Raji (cell line): ENCODE data around the gene ADAP1.
A peak's percentile ranks its signal among the peaks of the same experiment; 100 is the strongest.

ENCODE experiments used
- POLR2A ChIP-seq: IDR thresholded peaks from 2 replicates; pipeline ENCODE4 v1.6.1; 2011; ENCODE audit warnings: low read depth, low read length, control low read depth; ENCODE audit not compliant: insufficient read depth

Gene ADAP1

DNA sequence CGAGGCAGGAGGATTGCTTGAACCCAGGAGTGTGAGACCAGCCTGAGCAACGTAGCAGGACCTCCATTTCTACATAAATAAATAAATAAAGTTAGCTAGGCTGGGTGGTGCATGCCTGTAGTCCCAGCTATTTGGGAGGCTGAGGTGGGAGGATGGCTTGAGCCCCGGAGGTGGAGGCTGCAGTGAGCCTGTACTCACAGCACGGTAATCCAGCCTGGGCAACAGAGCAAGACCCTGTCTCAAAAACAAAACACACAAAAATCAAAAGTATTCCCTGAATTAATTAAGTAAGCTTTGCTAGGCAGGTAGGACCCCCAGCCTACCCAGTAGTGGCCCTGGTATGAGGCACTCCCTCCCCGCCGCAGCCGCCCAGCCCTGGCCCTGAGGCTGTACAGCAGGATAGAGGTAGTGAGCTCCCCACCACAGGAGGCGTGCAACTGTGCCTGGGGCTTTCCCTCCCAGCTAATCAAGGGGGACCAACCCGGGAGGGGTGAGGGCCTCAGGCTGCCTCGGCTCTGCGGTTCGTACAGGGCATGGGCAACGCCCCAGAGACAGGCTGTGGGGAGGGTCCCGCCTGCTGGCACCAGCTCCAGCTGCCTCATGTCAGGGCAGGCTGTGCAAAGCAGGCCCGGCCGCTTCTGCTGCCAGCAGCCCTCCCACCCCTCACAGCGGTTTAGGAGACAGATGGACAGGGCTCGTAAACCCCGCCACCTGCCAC is 27.5 kb upstream of the ADAP1 start:
- no peak for TF ChIP-seq POLR2A

DNA sequence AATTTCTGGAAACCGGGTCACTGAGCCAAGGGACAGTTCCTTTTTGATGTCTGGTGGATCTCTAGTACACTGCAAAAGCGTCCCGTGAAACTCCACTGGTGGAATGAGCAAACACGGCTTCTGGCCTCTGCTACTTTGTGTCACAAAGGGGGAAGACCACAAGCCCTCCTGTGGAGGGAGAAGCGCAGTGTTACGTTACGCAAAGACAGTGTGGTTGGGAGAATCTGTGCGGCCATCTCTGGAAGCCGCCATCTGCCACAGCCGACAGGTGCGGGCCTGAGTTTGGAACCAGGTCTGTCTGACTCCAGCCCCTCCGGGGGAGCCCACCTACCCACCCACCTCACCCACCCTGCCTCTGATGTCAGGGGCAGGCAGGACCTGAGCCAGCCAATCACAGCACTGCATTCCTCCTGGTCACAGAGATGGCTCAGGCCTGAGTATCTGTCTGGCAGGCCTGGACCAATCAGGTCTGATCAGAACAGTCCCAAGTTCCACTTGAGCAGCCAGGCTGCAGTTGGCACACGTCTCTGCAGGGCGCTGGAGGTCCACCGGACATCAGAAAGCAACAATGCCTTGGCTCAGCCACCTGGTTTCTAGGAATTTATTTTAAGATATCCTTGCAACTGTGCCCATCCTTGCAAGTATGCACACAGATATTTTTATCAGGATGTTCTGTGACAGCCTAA is 25.5 kb upstream of the ADAP1 start:
- TF ChIP-seq POLR2A: 0 out of 2 replicates have a peak, but pooled peaks have one; percentile 27

DNA sequence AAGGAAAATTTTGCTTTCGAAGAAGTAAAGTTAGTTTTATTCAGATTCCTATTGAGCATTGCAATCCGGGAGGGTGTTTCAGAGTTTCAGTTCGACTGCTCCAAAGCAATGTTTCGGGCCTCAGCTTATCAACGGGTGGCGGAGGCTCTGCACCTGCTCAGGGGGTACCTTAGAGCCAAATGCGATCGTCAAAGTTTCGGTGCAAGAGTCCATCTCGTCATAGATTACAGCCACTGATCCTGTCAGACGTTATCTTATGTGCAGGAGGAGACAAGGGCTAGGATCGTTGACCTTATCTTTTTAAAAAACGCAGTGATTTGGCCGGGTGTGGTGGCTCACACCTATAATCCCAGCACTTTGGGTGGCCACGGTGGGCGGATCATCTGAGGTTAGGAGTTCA is 24.7 kb upstream of the ADAP1 start:
- no peak for TF ChIP-seq POLR2A

DNA sequence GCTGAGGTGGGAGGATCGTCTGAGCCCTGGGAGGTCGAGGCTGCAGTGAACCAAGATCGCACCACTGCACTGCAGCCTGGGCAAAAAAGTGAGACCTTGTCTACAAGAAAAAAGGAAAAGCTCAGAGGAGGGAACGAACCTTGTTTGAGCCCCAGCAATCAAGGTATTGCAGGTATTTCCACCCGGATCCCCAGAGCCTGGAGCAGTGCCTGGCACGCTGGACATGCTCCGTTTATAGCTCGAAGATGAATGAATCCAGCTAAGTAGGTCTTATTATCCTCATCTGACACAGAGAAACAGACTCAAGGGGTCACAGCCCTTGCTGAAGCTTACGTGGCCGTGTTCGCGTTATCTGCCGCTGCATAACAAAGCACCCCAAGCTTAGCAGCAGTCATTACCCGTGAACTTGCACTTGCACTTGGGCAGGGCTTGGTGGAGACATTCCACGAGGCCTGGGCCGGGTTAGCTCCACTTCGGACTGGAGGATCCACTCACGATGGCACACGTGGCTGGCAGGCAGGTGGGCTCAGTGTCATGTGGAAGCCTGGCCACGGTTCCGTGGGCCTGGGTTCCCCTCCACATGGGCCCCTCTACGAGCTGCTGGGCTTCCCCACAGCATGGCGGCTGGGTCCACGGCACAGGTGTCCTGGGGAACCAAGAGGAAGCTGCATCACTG is 24.1 kb upstream of the ADAP1 start:
- TF ChIP-seq POLR2A: no peak

DNA sequence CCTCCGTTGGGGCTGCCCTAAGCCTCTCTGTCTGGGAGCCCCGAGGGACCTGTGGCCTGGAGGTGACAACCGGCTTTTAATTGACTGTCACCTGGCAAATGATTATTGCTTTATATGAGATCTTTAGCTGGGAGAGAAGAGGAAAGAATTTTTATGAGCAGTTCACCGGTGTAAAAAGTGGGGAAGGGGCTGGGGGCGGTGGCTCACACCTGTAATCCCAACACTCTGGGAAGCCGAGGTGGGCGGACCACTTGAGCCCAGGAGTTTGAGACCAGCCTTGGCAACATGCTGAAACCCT is 23.5 kb upstream of the ADAP1 start:
- no peak for TF ChIP-seq POLR2A

DNA sequence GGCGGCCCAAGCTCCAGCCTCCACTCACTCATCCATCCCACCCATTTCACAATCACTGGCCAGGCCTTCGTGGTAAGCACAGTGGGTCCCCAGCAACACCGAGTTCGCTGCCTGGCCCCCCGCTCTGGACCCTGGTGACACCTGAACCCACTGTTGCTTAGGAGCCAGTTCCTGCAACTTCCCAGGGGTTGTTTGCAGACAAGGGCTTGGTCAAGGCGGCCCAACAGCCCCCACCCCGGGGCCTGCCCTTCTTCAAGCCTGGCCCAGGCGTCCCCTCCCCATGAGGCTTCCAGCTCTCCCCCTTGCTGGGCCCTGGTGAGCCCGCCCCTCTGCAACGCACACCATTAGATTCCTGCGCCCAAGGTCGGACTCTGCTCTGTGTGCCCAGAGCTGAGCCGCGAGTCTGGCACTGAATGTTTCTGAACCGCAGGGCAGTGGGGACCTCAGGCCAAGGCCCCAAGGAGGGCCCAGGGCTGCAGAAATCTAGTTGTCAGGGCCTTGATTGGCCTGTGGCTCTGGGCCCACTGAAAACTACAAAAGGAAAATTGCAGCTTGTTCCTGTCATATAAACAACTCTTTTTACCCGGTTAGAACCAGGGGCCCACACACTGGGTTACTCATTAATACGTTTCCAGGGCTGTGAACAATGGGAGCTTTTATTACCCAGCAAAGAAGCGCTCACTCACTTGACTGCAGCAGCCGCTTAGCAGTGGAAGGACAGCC is 23.0 kb upstream of the ADAP1 start:
- TF ChIP-seq POLR2A: no peak

DNA sequence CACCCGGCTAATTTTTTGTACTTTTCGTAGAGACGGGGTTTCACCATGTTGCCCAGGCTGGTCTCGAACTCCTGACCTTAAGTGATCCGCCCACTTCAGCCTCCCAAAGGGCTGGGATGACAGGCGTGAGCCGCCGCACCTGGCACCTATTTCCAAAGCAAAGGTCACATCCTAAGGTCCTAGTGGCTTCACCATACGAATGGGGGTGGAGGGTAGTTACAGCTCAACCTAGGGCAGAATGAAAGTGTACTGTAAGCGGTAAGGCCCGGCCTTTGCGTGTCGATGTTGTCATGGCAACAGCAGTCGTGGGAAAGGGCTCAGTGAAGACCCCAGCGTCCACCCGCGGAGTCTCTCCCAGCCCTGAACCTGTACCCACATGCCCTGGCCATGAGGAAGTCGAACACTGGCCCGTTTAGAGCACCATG is 22.4 kb upstream of the ADAP1 start:
- TF ChIP-seq POLR2A: no peak

DNA sequence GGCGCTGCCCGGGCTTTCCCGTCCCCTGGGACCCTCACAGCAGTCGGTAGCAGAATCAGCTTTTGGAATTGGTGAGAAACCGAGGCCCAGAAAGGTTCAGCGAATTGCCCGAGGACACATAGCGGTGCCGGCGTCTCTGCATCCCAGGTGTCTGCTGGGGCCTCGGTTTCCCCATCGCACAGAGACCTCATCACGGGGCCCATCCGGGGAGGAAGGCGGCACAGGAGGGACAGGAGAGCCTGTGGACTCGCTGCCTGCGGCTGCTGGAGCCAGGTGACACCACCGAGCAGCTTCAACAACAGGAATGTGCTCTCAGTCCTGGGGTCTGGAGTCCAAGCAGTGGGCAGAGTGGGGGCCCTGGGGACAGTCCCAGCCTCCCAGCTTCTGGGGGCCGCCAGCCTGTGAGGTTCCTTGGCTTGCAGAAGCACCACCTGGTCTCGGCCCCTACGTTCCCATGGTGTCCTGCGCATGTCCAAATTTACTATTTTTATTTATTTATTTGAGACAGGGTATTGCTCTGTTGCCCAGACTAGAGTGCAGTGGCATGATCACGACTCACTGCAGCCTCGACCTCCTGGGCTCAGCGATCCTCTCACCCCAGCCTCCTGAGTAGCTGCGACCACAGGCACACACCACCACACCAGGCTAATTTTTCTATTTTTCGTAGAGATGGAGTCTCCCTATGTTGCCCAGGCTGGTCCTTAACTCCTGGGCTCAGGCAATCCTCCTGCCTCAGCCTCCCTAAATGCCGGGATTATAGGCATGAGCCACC is 21.4 kb upstream of the ADAP1 start:
- TF ChIP-seq POLR2A: no peak

DNA sequence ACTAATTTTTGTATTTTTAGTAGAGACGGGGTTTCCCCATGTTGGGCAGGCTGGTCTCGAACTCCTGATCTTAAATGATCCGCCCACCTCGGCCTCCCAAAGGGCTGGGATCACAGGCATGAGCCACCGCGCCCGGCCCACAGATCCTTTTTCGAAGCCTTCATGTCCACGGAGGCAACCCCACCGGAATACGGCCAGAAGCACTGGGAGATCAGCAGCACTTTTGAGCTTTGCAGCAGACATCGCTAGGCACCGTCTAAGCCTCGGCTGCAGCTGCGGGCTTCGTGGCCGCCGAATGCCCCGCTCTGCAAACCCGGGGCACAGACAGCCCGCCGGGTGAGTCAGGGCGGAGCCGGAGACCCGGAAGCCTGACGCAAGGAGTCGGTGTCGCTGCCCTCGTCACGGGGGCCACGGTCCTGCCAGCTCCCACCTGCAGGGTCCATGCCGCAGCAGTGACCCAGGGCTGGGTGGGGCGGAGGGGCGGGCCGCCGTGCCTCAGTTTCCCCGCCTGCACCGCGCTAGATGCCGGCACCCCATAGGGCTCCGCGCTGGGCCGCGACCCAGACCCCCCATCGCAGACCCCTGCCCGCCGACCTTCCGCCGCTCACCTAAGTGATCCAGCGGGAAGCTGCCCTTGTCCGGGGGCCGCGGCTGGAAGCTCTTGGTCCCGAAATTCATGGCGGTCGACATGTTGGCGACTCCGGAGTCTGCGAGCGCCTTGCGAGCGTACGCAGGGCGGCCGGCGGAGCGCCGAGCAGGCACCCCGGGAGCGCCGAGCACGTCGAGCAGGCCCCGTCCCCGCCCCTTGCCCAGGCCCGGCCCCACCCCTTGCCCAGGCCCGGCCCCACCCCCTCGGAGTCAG is 20.6 kb upstream of the ADAP1 start, which contains the start of gene COX19:
Gene COX19 (minus strand): TSS at position 730 of the 862 bp plus-strand sequence. CDS start 40 bp downstream, at position 690.
- TF ChIP-seq POLR2A: peak; percentile 87

DNA sequence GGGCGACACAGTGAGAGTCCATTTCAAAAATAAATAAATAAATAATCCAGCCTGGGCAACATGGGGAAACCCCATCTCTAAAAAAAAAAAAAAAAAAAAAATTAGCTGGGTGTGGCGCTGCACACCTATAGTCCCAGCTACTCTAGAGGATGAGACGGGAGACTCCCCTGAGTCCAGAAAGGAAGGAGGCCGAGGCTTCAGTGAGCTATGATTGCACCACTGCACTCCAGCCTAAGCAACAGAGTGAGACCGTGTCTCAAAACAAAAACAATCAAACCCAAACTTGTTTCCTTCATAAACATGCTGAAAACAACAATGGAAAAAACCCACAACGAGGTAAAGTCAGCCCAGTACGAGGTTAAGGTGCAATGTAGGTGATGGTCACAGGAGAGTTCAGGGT is 19.7 kb upstream of the ADAP1 start:
- no peak for TF ChIP-seq POLR2A

DNA sequence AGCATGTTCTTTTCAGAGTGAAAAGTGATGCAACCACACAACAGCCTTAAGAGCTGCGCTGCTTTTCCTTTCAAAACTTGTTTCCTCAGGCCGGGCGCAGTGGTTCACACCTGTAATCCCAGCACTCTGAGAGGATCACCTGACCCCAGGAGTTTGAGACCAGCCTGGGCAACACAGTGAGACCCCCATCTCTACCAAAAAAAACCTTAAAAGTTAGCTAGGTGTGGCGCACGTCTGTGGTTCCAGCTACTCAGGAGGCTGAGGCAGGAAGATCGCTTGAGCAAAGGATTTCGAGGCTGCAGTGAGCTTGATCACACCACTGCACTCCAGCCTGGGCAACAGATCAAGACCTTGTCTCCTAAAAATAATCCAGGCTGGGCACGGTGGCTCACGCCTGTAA is 18.8 kb upstream of the ADAP1 start:
- no peak for TF ChIP-seq POLR2A

DNA sequence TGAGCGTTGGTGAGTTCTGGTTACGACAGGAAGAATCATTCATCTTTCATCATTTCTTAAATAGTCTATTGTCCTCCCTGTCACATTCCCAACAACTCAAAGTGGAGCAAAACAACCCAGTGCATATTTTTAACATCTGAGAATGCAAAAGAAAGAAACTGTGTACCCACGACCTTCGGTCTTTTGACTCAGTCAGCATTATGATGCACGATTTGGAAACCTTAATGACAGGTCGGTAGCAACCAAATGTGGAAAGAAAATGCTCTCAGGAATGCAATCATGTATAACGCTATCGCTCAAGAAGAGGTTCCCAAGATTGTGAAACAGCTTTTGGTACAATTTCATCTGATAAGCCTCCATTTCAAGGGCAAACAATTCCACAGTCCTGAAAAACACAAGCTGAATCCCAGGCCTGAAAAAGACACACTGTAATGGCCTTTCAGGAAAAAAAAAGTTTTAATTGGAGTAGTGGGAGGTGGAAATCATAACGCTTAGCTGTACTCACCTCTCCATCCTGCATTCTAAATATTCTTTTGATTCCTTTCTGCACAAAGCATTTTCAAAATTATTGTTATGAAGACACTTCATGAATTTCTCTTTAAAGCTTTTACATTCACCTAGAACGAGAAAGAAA is 18.3 kb upstream of the ADAP1 start:
- TF ChIP-seq POLR2A: no peak

DNA sequence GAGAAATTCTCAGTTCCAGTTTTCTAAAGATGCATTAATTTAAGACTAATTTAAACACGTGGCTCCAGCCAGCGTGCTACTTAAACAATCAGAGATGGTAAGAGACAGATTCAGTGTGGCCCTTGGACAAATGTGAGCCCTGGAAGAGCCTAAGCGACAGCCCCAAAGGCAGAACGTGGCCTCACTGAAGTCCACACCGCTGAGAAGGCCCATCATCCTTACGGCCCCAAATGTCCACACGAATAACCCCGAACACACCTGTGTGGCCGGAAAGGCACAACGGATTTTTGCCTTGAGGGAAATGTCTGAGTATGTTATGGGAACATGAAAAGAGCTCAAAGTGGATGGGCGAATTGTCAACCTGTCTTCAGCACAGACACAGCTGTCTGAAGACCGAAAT is 17.6 kb upstream of the ADAP1 start:
- TF ChIP-seq POLR2A: no peak
